ACC112 (cell line): ENCODE results near the gene MST1.

ENCODE experiments used
- H2AFZ ChIP-seq: fragments of 200-600 bp; sonication (generic); one replicate; pipeline ENCODE4 v1.6.0; 2017; ENCODE audit warnings: antibody characterized with exemption, low read length; ENCODE audit not compliant: unreplicated experiment
- H3K27ac ChIP-seq: fragments of 200-600 bp; sonication (generic); 2 replicates; pipeline ENCODE4 v1.5.1; 2014; ENCODE audit warnings: low read depth, mild to moderate bottlenecking, antibody characterized with exemption, low read length, moderate library complexity
- H3K27me3 ChIP-seq: fragments of 200-600 bp; sonication (generic); 2 replicates; pipeline ENCODE4 v1.6.1; 2014; ENCODE audit warnings: mild to moderate bottlenecking, antibody characterized with exemption, low read length, moderate library complexity, mixed read lengths; ENCODE audit not compliant: insufficient read depth
- H3K36me3 ChIP-seq: fragments of 200-600 bp; sonication (generic); 2 replicates; pipeline ENCODE4 v1.6.1; 2016; ENCODE audit warnings: mild to moderate bottlenecking, antibody characterized with exemption, low read length, moderate library complexity, mixed read lengths; ENCODE audit not compliant: insufficient read depth
- H3K4me1 ChIP-seq: fragments of 200-600 bp; sonication (generic); one replicate; pipeline ENCODE4 v1.6.1; 2016; ENCODE audit warnings: low read length, mixed read lengths; ENCODE audit not compliant: insufficient read depth, unreplicated experiment, control insufficient read depth
- H3K4me3 ChIP-seq: fragments of 200-600 bp; sonication (generic); 2 replicates; pipeline ENCODE4 v1.5.1; 2014; ENCODE audit warnings: mild to moderate bottlenecking, low read depth, low read length
- H3K79me2 ChIP-seq: fragments of 200-600 bp; sonication (generic); one replicate; pipeline ENCODE4 v1.6.0; 2016; ENCODE audit warnings: low read length; ENCODE audit not compliant: control insufficient read depth, unreplicated experiment, insufficient read depth

The MST1 gene

GRCh38 chr3:49717959-49718857, 28.9 kb upstream of the MST1 start:
- Histone ChIP-seq H3K4me1 (peaks cover 8% of the 10 kb centered on the region), H3K36me3 (no peaks in the 10 kb centered on the region), H3K79me2 (peaks cover 11% of the 10 kb centered on the region), H2AFZ (no peak overlapping the region), H3K27me3 (no peaks in the 10 kb centered on the region), H3K4me3 (no peak overlapping the region), H3K27ac (no peak overlapping the region)

- H3K4me3 ChIP-seq, result no peak overlapping the region
- H3K27ac ChIP-seq, result no peak overlapping the region
- H3K4me1 ChIP-seq, result peaks cover under 1% of the 10 kb centered on the region
- H3K79me2 ChIP-seq, result peaks cover 3% of the 10 kb centered on the region
- H3K27me3 ChIP-seq, result no peaks in the 10 kb centered on the region
- no peak overlapping the region for H2AFZ ChIP-seq
- no peaks in the 10 kb centered on the region for H3K36me3 ChIP-seq
These were observed 28.1 kb upstream of the MST1 start for GRCh38 chr3:49717211-49717958.

- no peak overlapping the region for H3K4me3 ChIP-seq
- H3K36me3 ChIP-seq, result no peaks in the 10 kb centered on the region
- no peak overlapping the region for H2AFZ ChIP-seq
- H3K4me1 ChIP-seq, result no peaks in the 10 kb centered on the region
- no peaks in the 10 kb centered on the region for H3K79me2 ChIP-seq
- H3K27ac ChIP-seq, result no peak overlapping the region
- H3K27me3 ChIP-seq, result no peaks in the 10 kb centered on the region
These were observed 27.5 kb upstream of the MST1 start for GRCh38 chr3:49716691-49717210.

GRCh38 chr3:49716169-49716568, 26.9 kb upstream of the MST1 start:
- Histone ChIP-seq H3K4me1 (no peaks in the 10 kb centered on the region), H3K36me3 (no peaks in the 10 kb centered on the region)

GRCh38 chr3:49715611-49716121, 26.4 kb upstream of the MST1 start:
- Histone ChIP-seq H3K36me3 (no peaks in the 10 kb centered on the region), H3K4me1 (no peaks in the 10 kb centered on the region), H3K4me3 (no peak overlapping the region), H3K79me2 (no peaks in the 10 kb centered on the region), H3K27me3 (no peaks in the 10 kb centered on the region), H2AFZ (no peak overlapping the region), H3K27ac (no peak overlapping the region)

More at GRCh38 chr3:49716169-49716568, 26.9 kb upstream of the MST1 start:
- no peaks in the 10 kb centered on the region for H3K79me2 ChIP-seq
- H2AFZ ChIP-seq, result no peak overlapping the region
- H3K27me3 ChIP-seq, result no peaks in the 10 kb centered on the region
- no peak overlapping the region for H3K4me3 ChIP-seq
- no peak overlapping the region for H3K27ac ChIP-seq

- Histone ChIP-seq H3K36me3 (no peaks in the 10 kb centered on the region), H2AFZ (no peak overlapping the region), H3K4me1 (no peaks in the 10 kb centered on the region), H3K4me3 (no peak overlapping the region), H3K27me3 (no peaks in the 10 kb centered on the region), H3K27ac (no peak overlapping the region), H3K79me2 (no peaks in the 10 kb centered on the region)
These were observed 25.7 kb upstream of the MST1 start for GRCh38 chr3:49714728-49715550.

- Histone ChIP-seq H3K36me3 (no peaks in the 10 kb centered on the region), H3K4me1 (no peaks in the 10 kb centered on the region), H2AFZ (no peak overlapping the region), H3K27me3 (no peaks in the 10 kb centered on the region), H3K27ac (no peak overlapping the region), H3K4me3 (no peak overlapping the region), H3K79me2 (no peaks in the 10 kb centered on the region)
These were observed 24.2 kb upstream of the MST1 start for GRCh38 chr3:49713336-49714105.

GRCh38 chr3:49712631-49713317, 23.5 kb upstream of the MST1 start:
- Histone ChIP-seq H2AFZ (no peak overlapping the region), H3K27ac (no peak overlapping the region), H3K27me3 (no peaks in the 10 kb centered on the region), H3K4me1 (no peaks in the 10 kb centered on the region), H3K36me3 (no peaks in the 10 kb centered on the region), H3K79me2 (no peaks in the 10 kb centered on the region), H3K4me3 (no peak overlapping the region)

- Histone ChIP-seq H3K4me3 (no peak overlapping the region), H3K79me2 (no peaks in the 10 kb centered on the region), H2AFZ (no peak overlapping the region), H3K4me1 (no peaks in the 10 kb centered on the region), H3K36me3 (no peaks in the 10 kb centered on the region), H3K27ac (no peak overlapping the region), H3K27me3 (no peaks in the 10 kb centered on the region)
These were observed 22.9 kb upstream of the MST1 start for GRCh38 chr3:49712166-49712565.
